Measurements from ENCODE around the gene GLYATL3.

Gene GLYATL3

GRCh38 chr6:49553384-49553783 lies 53.7 kb downstream of the GLYATL3 start:
- no peaks in the 10 kb centered on the region for H3K4me1 ChIP-seq (ENCODE audit: control insufficient read depth, insufficient read depth, low read length)
- no peak overlapping the region for H3K27ac ChIP-seq (ENCODE audit: low read depth, low read length)
- H3K27me3 ChIP-seq (ENCODE audit: control insufficient read depth, insufficient read depth, low read length), result no peaks in the 10 kb centered on the region
- no peak overlapping the region for H3K9ac ChIP-seq (ENCODE audit: low read length)
- no peak overlapping the region for H3K4me3 ChIP-seq (ENCODE audit: low read length)
- H3K36me3 ChIP-seq (ENCODE audit: control insufficient read depth, insufficient read depth, low read length), result no peaks in the 10 kb centered on the region

- Histone ChIP-seq H3K27me3 (ENCODE audit: control insufficient read depth, insufficient read depth, low read length) (no peaks in the 10 kb centered on the region), H3K27ac (ENCODE audit: low read depth, low read length) (no peak overlapping the region), H3K9ac (ENCODE audit: low read length) (no peak overlapping the region), H3K4me3 (ENCODE audit: low read length) (no peak overlapping the region), H3K4me1 (ENCODE audit: control insufficient read depth, insufficient read depth, low read length) (no peaks in the 10 kb centered on the region), H3K36me3 (ENCODE audit: control insufficient read depth, insufficient read depth, low read length) (no peaks in the 10 kb centered on the region)
Measured at GRCh38 chr6:49555951-49556350, 56.2 kb downstream of the GLYATL3 start.

GRCh38 chr6:49556429-49556837 lies 56.7 kb downstream of the GLYATL3 start:
- H3K4me3 ChIP-seq (ENCODE audit: low read length), result no peak overlapping the region
- H3K4me1 ChIP-seq (ENCODE audit: control insufficient read depth, insufficient read depth, low read length), result no peaks in the 10 kb centered on the region
- no peak overlapping the region for H3K27ac ChIP-seq (ENCODE audit: low read depth, low read length)
- no peaks in the 10 kb centered on the region for H3K27me3 ChIP-seq (ENCODE audit: control insufficient read depth, insufficient read depth, low read length)
- no peaks in the 10 kb centered on the region for H3K36me3 ChIP-seq (ENCODE audit: control insufficient read depth, insufficient read depth, low read length)
- no peak overlapping the region for H3K9ac ChIP-seq (ENCODE audit: low read length)

- no peaks in the 10 kb centered on the region for H3K4me1 ChIP-seq (ENCODE audit: control insufficient read depth, insufficient read depth, low read length)
- no peaks in the 10 kb centered on the region for H3K36me3 ChIP-seq (ENCODE audit: control insufficient read depth, insufficient read depth, low read length)
- no peak overlapping the region for H3K9ac ChIP-seq (ENCODE audit: low read length)
- no peak overlapping the region for H3K27ac ChIP-seq (ENCODE audit: low read depth, low read length)
- H3K4me3 ChIP-seq (ENCODE audit: low read length), result no peak overlapping the region
- H3K27me3 ChIP-seq (ENCODE audit: control insufficient read depth, insufficient read depth, low read length), result no peaks in the 10 kb centered on the region
Measured at GRCh38 chr6:49557177-49557576, 57.5 kb downstream of the GLYATL3 start.

GRCh38 chr6:49558238-49558637 lies 58.5 kb downstream of the GLYATL3 start:
- no peaks in the 10 kb centered on the region for H3K27me3 ChIP-seq (ENCODE audit: control insufficient read depth, insufficient read depth, low read length)

GRCh38 chr6:49563006-49563886 lies 63.5 kb downstream of the GLYATL3 start:
- H3K9ac ChIP-seq (ENCODE audit: low read length), result no peak overlapping the region
- H3K4me3 ChIP-seq (ENCODE audit: low read length), result no peak overlapping the region
- H3K27me3 ChIP-seq (ENCODE audit: control insufficient read depth, insufficient read depth, low read length), result no peaks in the 10 kb centered on the region
- no peaks in the 10 kb centered on the region for H3K4me1 ChIP-seq (ENCODE audit: control insufficient read depth, insufficient read depth, low read length)
- H3K27ac ChIP-seq (ENCODE audit: low read depth, low read length), result no peak overlapping the region
- no peaks in the 10 kb centered on the region for H3K36me3 ChIP-seq (ENCODE audit: control insufficient read depth, insufficient read depth, low read length)

More at GRCh38 chr6:49558238-49558637, 58.5 kb downstream of the GLYATL3 start:
- no peak overlapping the region for H3K27ac ChIP-seq (ENCODE audit: low read depth, low read length)
- H3K36me3 ChIP-seq (ENCODE audit: control insufficient read depth, insufficient read depth, low read length), result no peaks in the 10 kb centered on the region
- H3K4me3 ChIP-seq (ENCODE audit: low read length), result no peak overlapping the region
- H3K4me1 ChIP-seq (ENCODE audit: control insufficient read depth, insufficient read depth, low read length), result no peaks in the 10 kb centered on the region
- H3K9ac ChIP-seq (ENCODE audit: low read length), result no peak overlapping the region

- no peak overlapping the region for H3K9ac ChIP-seq (ENCODE audit: low read length)
- no peak overlapping the region for H3K4me3 ChIP-seq (ENCODE audit: low read length)
- H3K27me3 ChIP-seq (ENCODE audit: control insufficient read depth, insufficient read depth, low read length), result no peaks in the 10 kb centered on the region
- H3K4me1 ChIP-seq (ENCODE audit: control insufficient read depth, insufficient read depth, low read length), result no peaks in the 10 kb centered on the region
- H3K27ac ChIP-seq (ENCODE audit: low read depth, low read length), result no peak overlapping the region
- H3K36me3 ChIP-seq (ENCODE audit: control insufficient read depth, insufficient read depth, low read length), result no peaks in the 10 kb centered on the region
Measured at GRCh38 chr6:49564552-49564951, 64.8 kb downstream of the GLYATL3 start.

- Histone ChIP-seq H3K27ac (ENCODE audit: low read depth, low read length) (no peak overlapping the region), H3K9ac (ENCODE audit: low read length) (no peak overlapping the region), H3K4me1 (ENCODE audit: control insufficient read depth, insufficient read depth, low read length) (no peaks in the 10 kb centered on the region), H3K36me3 (ENCODE audit: control insufficient read depth, insufficient read depth, low read length) (no peaks in the 10 kb centered on the region), H3K4me3 (ENCODE audit: low read length) (no peak overlapping the region), H3K27me3 (ENCODE audit: control insufficient read depth, insufficient read depth, low read length) (no peaks in the 10 kb centered on the region)
Measured at GRCh38 chr6:49565261-49565660, 65.5 kb downstream of the GLYATL3 start.

GRCh38 chr6:49565855-49566254 lies 66.1 kb downstream of the GLYATL3 start:
- Histone ChIP-seq H3K4me1 (ENCODE audit: control insufficient read depth, insufficient read depth, low read length) (no peaks in the 10 kb centered on the region), H3K27me3 (ENCODE audit: control insufficient read depth, insufficient read depth, low read length) (no peaks in the 10 kb centered on the region), H3K9ac (ENCODE audit: low read length) (no peak overlapping the region), H3K27ac (ENCODE audit: low read depth, low read length) (no peak overlapping the region), H3K4me3 (ENCODE audit: low read length) (no peak overlapping the region), H3K36me3 (ENCODE audit: control insufficient read depth, insufficient read depth, low read length) (no peaks in the 10 kb centered on the region)

- Histone ChIP-seq H3K9ac (ENCODE audit: low read length) (no peak overlapping the region), H3K4me3 (ENCODE audit: low read length) (no peak overlapping the region), H3K36me3 (ENCODE audit: control insufficient read depth, insufficient read depth, low read length) (no peaks in the 10 kb centered on the region), H3K27me3 (ENCODE audit: control insufficient read depth, insufficient read depth, low read length) (no peaks in the 10 kb centered on the region), H3K4me1 (ENCODE audit: control insufficient read depth, insufficient read depth, low read length) (no peaks in the 10 kb centered on the region), H3K27ac (ENCODE audit: low read depth, low read length) (no peak overlapping the region)
Measured at GRCh38 chr6:49570474-49571079, 70.9 kb downstream of the GLYATL3 start.

- Histone ChIP-seq H3K4me1 (ENCODE audit: control insufficient read depth, insufficient read depth, low read length) (no peaks in the 10 kb centered on the region), H3K9ac (ENCODE audit: low read length) (no peak overlapping the region), H3K27me3 (ENCODE audit: control insufficient read depth, insufficient read depth, low read length) (no peaks in the 10 kb centered on the region), H3K36me3 (ENCODE audit: control insufficient read depth, insufficient read depth, low read length) (no peaks in the 10 kb centered on the region), H3K27ac (ENCODE audit: low read depth, low read length) (no peak overlapping the region), H3K4me3 (ENCODE audit: low read length) (no peak overlapping the region)
Measured at GRCh38 chr6:49576618-49577017, 76.9 kb downstream of the GLYATL3 start.

All from rectal smooth muscle tissue (tissue), 1 donor.